GM12878 (cell line): ENCODE measurements around the gene RGS16. TPM values are rescaled to one million over a fixed set of nuclear protein-coding genes. Genes with fewer than 3 reads are reported as not detected.

ENCODE experiments used
- BCL3 ChIP-seq: IDR thresholded peaks from 2 replicates; pipeline ENCODE4 v1.6.1; 2011; ENCODE audit warnings: borderline replicate concordance, low read depth, mild to moderate bottlenecking, moderate library complexity, low read length; ENCODE audit not compliant: insufficient read depth, poor library complexity, severe bottlenecking
- BRCA1 ChIP-seq: IDR thresholded peaks from 2 replicates; pipeline ENCODE4 v1.6.1; 2011; ENCODE audit warnings: low read depth, low read length, improper control_type of control experiment
- CBX5 ChIP-seq: sonication (generic); IDR thresholded peaks from 2 replicates; pipeline ENCODE4 v1.6.1; 2016; ENCODE audit warnings: low read depth, moderate library complexity, mild to moderate bottlenecking, inconsistent platforms
- CEBPZ ChIP-seq: fragments of 150-350 bp; IDR thresholded peaks from 2 replicates; pipeline ENCODE4 v1.6.1; 2016; ENCODE audit warnings: low read depth, low read length
- E2F8 ChIP-seq: fragments of 450-650 bp; IDR thresholded peaks from 2 replicates; pipeline ENCODE4 v1.6.1; 2018; ENCODE audit warnings: mild to moderate bottlenecking, low read depth, moderate library complexity; ENCODE audit not compliant: partially characterized antibody
- ETV6 ChIP-seq, 2 experiments: fragments of 450-650 bp in 1 of 2; IDR thresholded peaks in 1 of 2; conservative IDR thresholded peaks in 1 of 2; 2 replicates each; pipeline ENCODE4 v1.6.1; 2014; ENCODE audit warnings: antibody characterized with exemption in 1 of 2, borderline replicate concordance in 1 of 2, low read depth in 1 of 2, mild to moderate bottlenecking in 1 of 2, moderate library complexity in 1 of 2
- IRF3 ChIP-seq: fragments of 450-650 bp; IDR thresholded peaks from 2 replicates; pipeline ENCODE4 v1.6.1; 2014; ENCODE audit warnings: mild to moderate bottlenecking
- MYC ChIP-seq: IDR thresholded peaks from 2 replicates; pipeline ENCODE4 v1.6.1; 2011; ENCODE audit warnings: mild to moderate bottlenecking, low read length, moderate library complexity, inconsistent platforms; ENCODE audit not compliant: insufficient read depth, insufficient replicate concordance, insufficient read length, severe bottlenecking
- NRF1 ChIP-seq: conservative IDR thresholded peaks from 2 replicates; pipeline ENCODE4 v1.6.1; 2011; ENCODE audit warnings: mild to moderate bottlenecking, low read depth, low read length, improper control_type of control experiment
- PRDM15 ChIP-seq: fragments of 450-650 bp; formaldehyde crosslinking; IDR thresholded peaks from 2 replicates; pipeline ENCODE4 v1.4.0; 2020; ENCODE audit warnings: mild to moderate bottlenecking, moderate library complexity
- RAD51 ChIP-seq: fragments of 450-650 bp; IDR thresholded peaks from 2 replicates; pipeline ENCODE4 v1.6.1; 2016; ENCODE audit warnings: moderate library complexity, mild to moderate bottlenecking, inconsistent platforms
- RELA ChIP-seq: fragments of 450-650 bp; IDR thresholded peaks from 2 replicates; pipeline ENCODE4 v1.8.0; 2014; ENCODE audit warnings: borderline replicate concordance; ENCODE audit not compliant: partially characterized antibody
- RFX5 ChIP-seq: IDR thresholded peaks from 2 replicates; pipeline ENCODE4 v1.6.1; 2011; ENCODE audit warnings: low read depth, low read length, improper control_type of control experiment
- RUNX3 ChIP-seq: IDR thresholded peaks from 2 replicates; pipeline ENCODE4 v1.6.1; 2012; ENCODE audit warnings: low read length, inconsistent platforms
- ZNF217 ChIP-seq: fragments of 450-650 bp; IDR thresholded peaks from 2 replicates; pipeline ENCODE4 v1.6.1; 2017; ENCODE audit warnings: antibody characterized with exemption, mild to moderate bottlenecking
- polyA plus RNA-seq, 11 experiments: library from polyadenylated mRNA; depleted of rRNA in 4 of 11; unstranded in 6 of 11; stranded (reverse) in 5 of 11; fragments of >200 nt; fragmentation: Nextera tagmentation in 4 of 11; fragmentation: Illumina TruSeq in 1 of 11; extraction: Ambion mirVana in 4 of 11; extraction: Trizol in 1 of 11; gene quantifications; 1 replicate in 1 of 11; 2 replicates in 10 of 11; pipeline versions ENCODE4 v1.2.1 to v1.2.3, GENCODE V29; 2011 to 2016; ENCODE audit warnings: inconsistent platforms in 2 of 11, missing spikeins in 2 of 11, low read depth in 1 of 11
- total RNA-seq, 4 experiments: library from RNA; depleted of rRNA in 3 of 4; stranded (reverse); fragments of >200 nt in 3 of 4; fragmentation: Illumina TruSeq in 1 of 4; extraction: Trizol in 1 of 4; gene quantifications; 2 replicates each; pipeline versions ENCODE4 v1.2.1 to v1.2.3, GENCODE V29; 2013 to 2021

Gene RGS16
- total and polyA plus RNA-seq, 10 of the 15 experiments (the other 5 are each of a cell fraction or from before 2014, with no cell fraction given): 16.4 to 58.2 (median 44.6) TPM

- TF ChIP-seq CEBPZ (no peak), BRCA1 (no peak), ZNF217 (no peak; the same call in 1 of the 2 replicates), ETV6 (conservative IDR thresholded peaks at IDR 0.05 in 1 of 2, IDR thresholded peaks at IDR 0.05 in 1 of 2; ENCODE audit: borderline replicate concordance in 1 of 2, low read depth in 1 of 2) (peak in 1 of 2 experiments; percentile 89; a peak in 2 of 4 replicates), RFX5 (no peak), RELA (peak; percentile 93), MYC (no peak), NRF1 (no peak), RAD51 (no peak), E2F8 (no peak), CBX5 (no peak), IRF3 (no peak), PRDM15 (CRISPR knock-in tag) (no peak), BCL3 (peak; percentile 95), RUNX3 (no peak)
Measured at GRCh38 chr1:182616130-182617013, 12.2 kb upstream of the RGS16 start (continued).
